ENCODE data around the gene PTPRN2. TPM values are rescaled to one million over a fixed set of nuclear protein-coding genes. Genes with fewer than 3 reads are reported as not detected.

PTPRN2 gene
- total and polyA plus RNA-seq, 2 of the 13 experiments (the other 11 are each of a cell fraction or from before 2014, with no cell fraction given): 2.5 to 24.2 TPM

DNA sequence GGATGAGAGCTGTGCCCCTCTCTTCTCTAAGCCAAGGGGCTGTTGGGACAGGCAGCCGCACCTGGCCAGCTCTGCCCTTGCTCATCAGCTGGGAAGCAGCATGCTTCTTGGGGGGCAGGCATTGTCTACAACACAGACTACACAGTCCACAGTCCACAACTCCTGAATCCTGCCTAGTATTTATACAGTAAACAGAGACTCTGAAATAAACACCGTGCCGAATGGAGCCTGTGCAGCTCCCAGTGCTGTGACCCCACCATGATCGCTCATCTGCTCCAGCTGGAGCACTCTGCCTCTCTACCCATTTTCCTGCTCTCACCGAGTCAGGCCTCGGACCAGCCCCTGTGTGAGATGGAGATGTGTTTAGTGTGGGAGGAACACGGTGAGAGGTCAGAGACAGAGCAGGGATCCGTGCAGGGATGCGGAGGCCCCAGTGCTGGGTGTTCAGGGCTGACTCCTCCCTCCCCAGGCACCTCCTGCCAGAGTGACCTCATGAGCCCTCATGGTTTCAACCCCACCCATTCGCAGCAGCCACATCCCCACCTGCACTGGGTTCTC lies 642.8 kb downstream of the PTPRN2 start (continued):
- no peak for TF ChIP-seq TCF12 (IDR thresholded peaks at IDR 0.05)
- no peak for TF ChIP-seq TCF12 (CRISPR knock-in tag; IDR thresholded peaks at IDR 0.05)
- no peak for TF ChIP-seq MBD4 (IDR thresholded peaks at IDR 0.05; ENCODE audit: borderline replicate concordance, low read length)
- no peak for TF ChIP-seq ETV6 (CRISPR knock-in tag; conservative IDR thresholded peaks at IDR 0.05)
- 0 out of 2 replicates have a peak, but pooled peaks have one; percentile 23 for TF ChIP-seq ZNF614 (CRISPR knock-in tag; IDR thresholded peaks at IDR 0.05; ENCODE audit: borderline replicate concordance)
- TF ChIP-seq, protein P1, sequence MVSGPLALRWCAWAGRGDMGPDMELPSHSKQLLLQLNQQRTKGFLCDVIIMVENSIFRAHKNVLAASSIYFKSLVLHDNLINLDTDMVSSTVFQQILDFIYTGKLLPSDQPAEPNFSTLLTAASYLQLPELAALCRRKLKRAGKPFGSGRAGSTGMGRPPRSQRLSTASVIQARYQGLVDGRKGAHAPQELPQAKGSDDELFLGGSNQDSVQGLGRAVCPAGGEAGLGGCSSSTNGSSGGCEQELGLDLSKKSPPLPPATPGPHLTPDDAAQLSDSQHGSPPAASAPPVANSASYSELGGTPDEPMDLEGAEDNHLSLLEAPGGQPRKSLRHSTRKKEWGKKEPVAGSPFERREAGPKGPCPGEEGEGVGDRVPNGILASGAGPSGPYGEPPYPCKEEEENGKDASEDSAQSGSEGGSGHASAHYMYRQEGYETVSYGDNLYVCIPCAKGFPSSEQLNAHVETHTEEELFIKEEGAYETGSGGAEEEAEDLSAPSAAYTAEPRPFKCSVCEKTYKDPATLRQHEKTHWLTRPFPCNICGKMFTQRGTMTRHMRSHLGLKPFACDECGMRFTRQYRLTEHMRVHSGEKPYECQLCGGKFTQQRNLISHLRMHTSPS (CRISPR knock-in tag; IDR thresholded peaks at IDR 0.05; ENCODE audit: low read depth): no peak
- TF ChIP-seq, protein P2, sequence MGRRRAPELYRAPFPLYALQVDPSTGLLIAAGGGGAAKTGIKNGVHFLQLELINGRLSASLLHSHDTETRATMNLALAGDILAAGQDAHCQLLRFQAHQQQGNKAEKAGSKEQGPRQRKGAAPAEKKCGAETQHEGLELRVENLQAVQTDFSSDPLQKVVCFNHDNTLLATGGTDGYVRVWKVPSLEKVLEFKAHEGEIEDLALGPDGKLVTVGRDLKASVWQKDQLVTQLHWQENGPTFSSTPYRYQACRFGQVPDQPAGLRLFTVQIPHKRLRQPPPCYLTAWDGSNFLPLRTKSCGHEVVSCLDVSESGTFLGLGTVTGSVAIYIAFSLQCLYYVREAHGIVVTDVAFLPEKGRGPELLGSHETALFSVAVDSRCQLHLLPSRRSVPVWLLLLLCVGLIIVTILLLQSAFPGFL (CRISPR knock-in tag; IDR thresholded peaks at IDR 0.05): no peak
- TF ChIP-seq ZNF790 (CRISPR knock-in tag; IDR thresholded peaks at IDR 0.05; ENCODE audit: borderline replicate concordance): no peak
- TF ChIP-seq RFXANK (CRISPR knock-in tag; IDR thresholded peaks at IDR 0.05): no peak
- TF ChIP-seq, protein P3, sequence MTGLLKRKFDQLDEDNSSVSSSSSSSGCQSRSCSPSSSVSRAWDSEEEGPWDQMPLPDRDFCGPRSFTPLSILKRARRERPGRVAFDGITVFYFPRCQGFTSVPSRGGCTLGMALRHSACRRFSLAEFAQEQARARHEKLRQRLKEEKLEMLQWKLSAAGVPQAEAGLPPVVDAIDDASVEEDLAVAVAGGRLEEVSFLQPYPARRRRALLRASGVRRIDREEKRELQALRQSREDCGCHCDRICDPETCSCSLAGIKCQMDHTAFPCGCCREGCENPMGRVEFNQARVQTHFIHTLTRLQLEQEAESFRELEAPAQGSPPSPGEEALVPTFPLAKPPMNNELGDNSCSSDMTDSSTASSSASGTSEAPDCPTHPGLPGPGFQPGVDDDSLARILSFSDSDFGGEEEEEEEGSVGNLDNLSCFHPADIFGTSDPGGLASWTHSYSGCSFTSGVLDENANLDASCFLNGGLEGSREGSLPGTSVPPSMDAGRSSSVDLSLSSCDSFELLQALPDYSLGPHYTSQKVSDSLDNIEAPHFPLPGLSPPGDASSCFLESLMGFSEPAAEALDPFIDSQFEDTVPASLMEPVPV (CRISPR knock-in tag; IDR thresholded peaks at IDR 0.05): no peak
- no peak for TF ChIP-seq SPEN (CRISPR knock-in tag; IDR thresholded peaks at IDR 0.05; ENCODE audit: low read depth)
- peak; percentile 99 for TF ChIP-seq ZNF124 (CRISPR knock-in tag; IDR thresholded peaks at IDR 0.05)
- TF ChIP-seq, protein P4, sequence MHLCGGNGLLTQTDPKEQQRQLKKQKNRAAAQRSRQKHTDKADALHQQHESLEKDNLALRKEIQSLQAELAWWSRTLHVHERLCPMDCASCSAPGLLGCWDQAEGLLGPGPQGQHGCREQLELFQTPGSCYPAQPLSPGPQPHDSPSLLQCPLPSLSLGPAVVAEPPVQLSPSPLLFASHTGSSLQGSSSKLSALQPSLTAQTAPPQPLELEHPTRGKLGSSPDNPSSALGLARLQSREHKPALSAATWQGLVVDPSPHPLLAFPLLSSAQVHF (CRISPR knock-in tag; IDR thresholded peaks at IDR 0.05): 0 out of 2 replicates have a peak, but pooled peaks have one; percentile 30
- peak; percentile 85 for TF ChIP-seq FOXA3 (CRISPR knock-in tag; IDR thresholded peaks at IDR 0.05)
- peak; percentile 29 for TF ChIP-seq RXRB (CRISPR knock-in tag; IDR thresholded peaks at IDR 0.05; ENCODE audit: borderline replicate concordance)
- TF ChIP-seq, protein P5, sequence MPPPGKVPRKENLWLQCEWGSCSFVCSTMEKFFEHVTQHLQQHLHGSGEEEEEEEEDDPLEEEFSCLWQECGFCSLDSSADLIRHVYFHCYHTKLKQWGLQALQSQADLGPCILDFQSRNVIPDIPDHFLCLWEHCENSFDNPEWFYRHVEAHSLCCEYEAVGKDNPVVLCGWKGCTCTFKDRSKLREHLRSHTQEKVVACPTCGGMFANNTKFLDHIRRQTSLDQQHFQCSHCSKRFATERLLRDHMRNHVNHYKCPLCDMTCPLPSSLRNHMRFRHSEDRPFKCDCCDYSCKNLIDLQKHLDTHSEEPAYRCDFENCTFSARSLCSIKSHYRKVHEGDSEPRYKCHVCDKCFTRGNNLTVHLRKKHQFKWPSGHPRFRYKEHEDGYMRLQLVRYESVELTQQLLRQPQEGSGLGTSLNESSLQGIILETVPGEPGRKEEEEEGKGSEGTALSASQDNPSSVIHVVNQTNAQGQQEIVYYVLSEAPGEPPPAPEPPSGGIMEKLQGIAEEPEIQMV (CRISPR knock-in tag; IDR thresholded peaks at IDR 0.05; ENCODE audit: low read depth): no peak
- TF ChIP-seq MAFK (conservative IDR thresholded peaks at IDR 0.05 in 1 of 2, IDR thresholded peaks at IDR 0.05 in 1 of 2; ENCODE audit: low read length in 2 of 2): no peak
- no peak for TF ChIP-seq ZMAT3 (CRISPR knock-in tag; conservative IDR thresholded peaks at IDR 0.05)
- no peak for TF ChIP-seq PHB2 (IDR thresholded peaks at IDR 0.05; ENCODE audit: partially characterized antibody)
- TF ChIP-seq EHMT2 (IDR thresholded peaks at IDR 0.05; ENCODE audit: borderline replicate concordance, low read depth, low read length): no peak
- TF ChIP-seq, protein P6, sequence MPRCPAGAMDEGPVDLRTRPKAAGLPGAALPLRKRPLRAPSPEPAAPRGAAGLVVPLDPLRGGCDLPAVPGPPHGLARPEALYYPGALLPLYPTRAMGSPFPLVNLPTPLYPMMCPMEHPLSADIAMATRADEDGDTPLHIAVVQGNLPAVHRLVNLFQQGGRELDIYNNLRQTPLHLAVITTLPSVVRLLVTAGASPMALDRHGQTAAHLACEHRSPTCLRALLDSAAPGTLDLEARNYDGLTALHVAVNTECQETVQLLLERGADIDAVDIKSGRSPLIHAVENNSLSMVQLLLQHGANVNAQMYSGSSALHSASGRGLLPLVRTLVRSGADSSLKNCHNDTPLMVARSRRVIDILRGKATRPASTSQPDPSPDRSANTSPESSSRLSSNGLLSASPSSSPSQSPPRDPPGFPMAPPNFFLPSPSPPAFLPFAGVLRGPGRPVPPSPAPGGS (CRISPR knock-in tag; IDR thresholded peaks at IDR 0.05): no peak
- TF ChIP-seq NCOA2 (CRISPR knock-in tag; IDR thresholded peaks at IDR 0.05): no peak
